ENCODE results near the gene COX4I2. TPM values are rescaled to one million over a fixed set of nuclear protein-coding genes. Genes with fewer than 3 reads are reported as not detected.

The COX4I2 gene
- polyA plus RNA-seq, 1 experiment: not detected

GRCh38 chr20:31597481-31597855 is 40.2 kb upstream of the COX4I2 start:
- no peak for DNase-seq (ENCODE audit: low read depth)
- POLR2A ChIA-PET: interaction anchor here (0.5 kb wide), 1 partner anchor 51 kb away, joined by 4 read pairs; no protein-coding TSS in a partner anchor
- Histone ChIP-seq H3K4me3 (ENCODE audit: low read depth, low read length) (no peak overlapping the region), H3K36me3 (ENCODE audit: control insufficient read depth, insufficient read depth, low read length) (no peaks in the 10 kb centered on the region), H3K27me3 (ENCODE audit: control insufficient read depth, insufficient read depth, low read length) (no peaks in the 10 kb centered on the region)
- TF ChIP-seq, protein P1, sequence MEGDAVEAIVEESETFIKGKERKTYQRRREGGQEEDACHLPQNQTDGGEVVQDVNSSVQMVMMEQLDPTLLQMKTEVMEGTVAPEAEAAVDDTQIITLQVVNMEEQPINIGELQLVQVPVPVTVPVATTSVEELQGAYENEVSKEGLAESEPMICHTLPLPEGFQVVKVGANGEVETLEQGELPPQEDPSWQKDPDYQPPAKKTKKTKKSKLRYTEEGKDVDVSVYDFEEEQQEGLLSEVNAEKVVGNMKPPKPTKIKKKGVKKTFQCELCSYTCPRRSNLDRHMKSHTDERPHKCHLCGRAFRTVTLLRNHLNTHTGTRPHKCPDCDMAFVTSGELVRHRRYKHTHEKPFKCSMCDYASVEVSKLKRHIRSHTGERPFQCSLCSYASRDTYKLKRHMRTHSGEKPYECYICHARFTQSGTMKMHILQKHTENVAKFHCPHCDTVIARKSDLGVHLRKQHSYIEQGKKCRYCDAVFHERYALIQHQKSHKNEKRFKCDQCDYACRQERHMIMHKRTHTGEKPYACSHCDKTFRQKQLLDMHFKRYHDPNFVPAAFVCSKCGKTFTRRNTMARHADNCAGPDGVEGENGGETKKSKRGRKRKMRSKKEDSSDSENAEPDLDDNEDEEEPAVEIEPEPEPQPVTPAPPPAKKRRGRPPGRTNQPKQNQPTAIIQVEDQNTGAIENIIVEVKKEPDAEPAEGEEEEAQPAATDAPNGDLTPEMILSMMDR (IDR thresholded peaks at IDR 0.05; ENCODE audit: insufficient read depth, low read depth, low read length): no peak
- CTCF ChIA-PET: interaction anchor here (0.6 to 4.3 kb wide), 4 partner anchors 15 to 1879 kb away, joined by 3 to 23 read pairs (median 10); no protein-coding TSS in a partner anchor

GRCh38 chr20:31602431-31602778 is 35.3 kb upstream of the COX4I2 start:
- ChIA-PET CTCF (interaction anchor here (0.9 to 20.1 kb wide), 5 partner anchors 10 to 121 kb away, joined by 3 to 667 read pairs (median 22); no protein-coding TSS in a partner anchor), POLR2A (no interaction called here)
- no peaks in the 10 kb centered on the region for H3K36me3 ChIP-seq (ENCODE audit: control insufficient read depth, insufficient read depth, low read length)
- DNase-seq (ENCODE audit: low read depth): no peak
- H3K4me3 ChIP-seq (ENCODE audit: low read depth, low read length): no peak overlapping the region
- TF ChIP-seq, protein P1 (IDR thresholded peaks at IDR 0.05; ENCODE audit: insufficient read depth, low read depth, low read length): no peak
- H3K27me3 ChIP-seq (ENCODE audit: control insufficient read depth, insufficient read depth, low read length): no peaks in the 10 kb centered on the region

- TF ChIP-seq, protein P1 (IDR thresholded peaks at IDR 0.05; ENCODE audit: insufficient read depth, low read depth, low read length): 0 out of 2 replicates have a peak, but pooled peaks have one; percentile 15
- POLR2A ChIA-PET: no interaction called here
Measured at GRCh38 chr20:31602779-31603441, 34.8 kb upstream of the COX4I2 start.

GRCh38 chr20:31603822-31604566 is 33.7 kb upstream of the COX4I2 start:
- POLR2A ChIA-PET: interaction anchor here (0.6 to 1.3 kb wide), 2 partner anchors 31 to 167 kb away, joined by 6 read pairs; no protein-coding TSS in a partner anchor
- peak; percentile 81 for DNase-seq (ENCODE audit: low read depth)
- TF ChIP-seq, protein P1 (IDR thresholded peaks at IDR 0.05; ENCODE audit: insufficient read depth, low read depth, low read length): no peak
- H3K36me3 ChIP-seq (ENCODE audit: control insufficient read depth, insufficient read depth, low read length): no peaks in the 10 kb centered on the region
- H3K4me3 ChIP-seq (ENCODE audit: low read depth, low read length): peak overlapping the region; percentile 76
- no peaks in the 10 kb centered on the region for H3K27me3 ChIP-seq (ENCODE audit: control insufficient read depth, insufficient read depth, low read length)
- CTCF ChIA-PET: interaction anchor here (1.1 to 20.1 kb wide), 6 partner anchors 9 to 120 kb away, joined by 3 to 667 read pairs (median 14); no protein-coding TSS in a partner anchor

More at GRCh38 chr20:31602779-31603441, 34.8 kb upstream of the COX4I2 start:
- Histone ChIP-seq H3K27me3 (ENCODE audit: control insufficient read depth, insufficient read depth, low read length) (no peaks in the 10 kb centered on the region), H3K4me3 (ENCODE audit: low read depth, low read length) (no peak overlapping the region), H3K36me3 (ENCODE audit: control insufficient read depth, insufficient read depth, low read length) (no peaks in the 10 kb centered on the region)
- no peak for DNase-seq (ENCODE audit: low read depth)
- CTCF ChIA-PET: interaction anchor here (0.9 to 20.1 kb wide), 5 partner anchors 10 to 121 kb away, joined by 3 to 667 read pairs (median 22); no protein-coding TSS in a partner anchor

DNA sequence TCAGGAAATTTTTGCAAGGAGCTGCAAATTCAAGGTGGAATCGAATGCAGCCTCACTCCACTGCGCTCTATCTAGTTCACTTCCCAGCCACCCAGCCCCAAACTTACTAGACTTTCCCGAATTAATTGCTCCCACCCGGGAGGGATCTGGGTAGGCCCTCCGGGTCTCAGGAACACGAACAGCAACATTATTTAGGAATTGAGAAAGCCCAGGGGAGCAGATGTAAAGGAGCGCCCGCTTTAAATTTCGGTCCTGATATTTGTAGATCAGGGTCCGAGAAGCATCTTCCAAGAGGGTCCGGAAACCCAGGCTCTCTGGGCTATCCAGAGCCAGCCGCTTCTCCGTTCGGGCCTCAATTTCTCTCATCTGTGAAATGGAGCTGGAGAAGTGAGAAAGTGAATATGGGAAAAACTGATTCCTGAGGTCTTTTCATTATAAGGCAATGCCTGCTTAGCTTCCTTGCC is 33.1 kb upstream of the COX4I2 start:
- POLR2A ChIA-PET: interaction anchor here (0.6 to 1.4 kb wide), 3 partner anchors 9 to 166 kb away, joined by 6 to 14 read pairs (median 6); no protein-coding TSS in a partner anchor
- Histone ChIP-seq H3K36me3 (ENCODE audit: control insufficient read depth, insufficient read depth, low read length) (no peaks in the 10 kb centered on the region), H3K4me3 (ENCODE audit: low read depth, low read length) (peak overlapping the region; percentile 76), H3K27me3 (ENCODE audit: control insufficient read depth, insufficient read depth, low read length) (no peaks in the 10 kb centered on the region)
- DNase-seq (ENCODE audit: low read depth): no peak
- TF ChIP-seq, protein P1 (IDR thresholded peaks at IDR 0.05; ENCODE audit: insufficient read depth, low read depth, low read length): no peak
- CTCF ChIA-PET: interaction anchor here (1.0 to 20.1 kb wide), 9 partner anchors 8 to 119 kb away, joined by 3 to 667 read pairs (median 4); no protein-coding TSS in a partner anchor
